K562 (cell line): ENCODE results near the gene MLC1. TPM values are rescaled to one million over a fixed set of nuclear protein-coding genes. Genes with fewer than 3 reads are reported as not detected.
A peak's percentile ranks its signal among the peaks of the same experiment; 100 is the strongest.

Experiments used
- ATF7 ChIP-seq: fragments of 450-650 bp; IDR thresholded peaks from 2 replicates; pipeline ENCODE4 v1.7.1; 2014; ENCODE audit warnings: mild to moderate bottlenecking, moderate library complexity
- BACH1 ChIP-seq: fragments of 200-800 bp; sonication (Bioruptor generic); IDR thresholded peaks from 2 replicates; pipeline ENCODE4 v1.6.1; 2016; ENCODE audit warnings: missing genetic modification characterization, missing compliant biosample characterization
- E2F1 ChIP-seq: sonication (generic); formaldehyde crosslinking; IDR thresholded peaks from 2 replicates; pipeline ENCODE4 v1.8.1; 2023; ENCODE audit warnings: mild to moderate bottlenecking, missing genetic modification reagents, moderate library complexity
- HDAC2 ChIP-seq: fragments of 450-650 bp; IDR thresholded peaks from 2 replicates; pipeline ENCODE4 v1.6.1; 2016; ENCODE audit warnings: mild to moderate bottlenecking
- HMGXB4 ChIP-seq: sonication (generic); formaldehyde crosslinking; IDR thresholded peaks from 2 replicates; pipeline ENCODE4 v1.8.1; 2023; ENCODE audit warnings: mild to moderate bottlenecking, missing genetic modification reagents
- MCM2 ChIP-seq: fragments of 450-650 bp; IDR thresholded peaks from 2 replicates; pipeline ENCODE4 v1.6.1; 2017; ENCODE audit warnings: low read depth, mild to moderate bottlenecking
- NR2C2 ChIP-seq, 2 experiments: fragments of 200-800 bp in 1 of 2; sonication (Bioruptor generic) in 1 of 2; sonication (generic) in 1 of 2; formaldehyde crosslinking in 1 of 2; IDR thresholded peaks; 2 replicates each; pipeline versions ENCODE4 v1.6.1 to v1.8.0; 2016 to 2022; ENCODE audit warnings: mild to moderate bottlenecking in 1 of 2, missing compliant biosample characterization in 1 of 2, missing genetic modification characterization in 1 of 2, missing genetic modification reagents in 1 of 2
- RHOXF2B ChIP-seq: fragments of 250-450 bp; sonication (Bioruptor Pico); conservative IDR thresholded peaks from 2 replicates; pipeline ENCODE4 v1.5.1; 2021
- STAG1 ChIP-seq: sonication (generic); formaldehyde crosslinking; IDR thresholded peaks from 2 replicates; pipeline ENCODE4 v1.5.0; 2020; ENCODE audit warnings: missing genetic modification reagents, borderline replicate concordance
- VEZF1 ChIP-seq: fragments of 200-800 bp; sonication (Bioruptor generic); IDR thresholded peaks from 2 replicates; pipeline ENCODE4 v1.6.1; 2017; ENCODE audit warnings: missing genetic modification characterization, missing compliant biosample characterization
- ZBTB40 ChIP-seq, 2 experiments: fragments of 450-650 bp in 1 of 2; sonication (generic) in 1 of 2; formaldehyde crosslinking in 1 of 2; IDR thresholded peaks; 2 replicates each; pipeline versions ENCODE4 v1.7.1 to v1.9.0; 2016 to 2022; ENCODE audit warnings: inconsistent platforms in 1 of 2, mild to moderate bottlenecking in 1 of 2, missing genetic modification reagents in 1 of 2
- ZNF217 ChIP-seq: sonication (generic); formaldehyde crosslinking; IDR thresholded peaks from 2 replicates; pipeline ENCODE4 v1.8.0; 2022; ENCODE audit warnings: mild to moderate bottlenecking, missing genetic modification reagents
- ZNF347 ChIP-seq: fragments of 450-650 bp; formaldehyde crosslinking; IDR thresholded peaks from 2 replicates; pipeline ENCODE4 v1.4.0; 2020; ENCODE audit warnings: low read depth, mild to moderate bottlenecking, moderate library complexity
- polyA plus RNA-seq, 8 experiments: library from polyadenylated mRNA; depleted of rRNA in 4 of 8; stranded (reverse) in 5 of 8; unstranded in 3 of 8; fragments of >200 nt; fragmentation: Nextera tagmentation in 2 of 8; fragmentation: Illumina TruSeq in 1 of 8; extraction: Ambion mirVana in 2 of 8; extraction: Trizol in 1 of 8; gene quantifications; 2 replicates each; pipeline versions ENCODE4 v1.2.1 to v1.2.3, GENCODE V29; 2011 to 2014; ENCODE audit warnings: inconsistent platforms in 1 of 8, missing spikeins in 1 of 8
- total RNA-seq, 7 experiments: library from RNA; depleted of rRNA in 6 of 7; stranded (reverse); fragments of >200 nt in 6 of 7; fragmentation: Illumina TruSeq in 2 of 7; extraction: Trizol in 2 of 7; gene quantifications; 2 replicates each; pipeline versions ENCODE4 v1.2.1 to v1.2.3, GENCODE V29; 2011 to 2021; ENCODE audit warnings: low replicate concordance in 1 of 7

MLC1 gene
- total and polyA plus RNA-seq, 9 of the 15 experiments (the other 6 are each of a cell fraction or from before 2014, with no cell fraction given) = 0.06 to 0.98 (median 0.39) TPM

- TF ChIP-seq HMGXB4 (no peak), E2F1 (no peak), STAG1 (CRISPR knock-in tag) (no peak), ZNF347 (CRISPR knock-in tag) (no peak), ZNF217 (CRISPR knock-in tag) (no peak), HDAC2 (no peak; the same call in 1 of the 2 replicates), VEZF1 (CRISPR knock-in tag) (peak; percentile 83), BACH1 (no peak), MCM2 (no peak), RHOXF2B (CRISPR knock-in tag) (no peak), ATF7 (peak; percentile 96), NR2C2 (CRISPR knock-in tag; IDR thresholded peaks at IDR 0.05) (no peak), NR2C2 (tag; IDR thresholded peaks at IDR 0.05) (peak; percentile 57), ZBTB40 (IDR thresholded peaks at IDR 0.05) (no peak), ZBTB40 (CRISPR knock-in tag; IDR thresholded peaks at IDR 0.05) (no peak)
Measured at GRCh38 chr22:50118557-50119168, 33.4 kb upstream of the MLC1 start (continued).
